Kidney epithelial cell (primary cell): Measurements from ENCODE around the gene TTC9C. TPM values are rescaled to one million over a fixed set of nuclear protein-coding genes. Genes with fewer than 3 reads are reported as not detected.

Source experiments
- DNase-seq: peaks from one replicate; pipeline ENCODE4 v3.0.0-alpha.2; 2010; ENCODE audit warnings: low read depth
- H3K27me3 ChIP-seq: 2 replicates; pipeline ENCODE4 v1.6.0; 2011; ENCODE audit warnings: low read length; ENCODE audit not compliant: control insufficient read depth, insufficient read depth
- H3K36me3 ChIP-seq: 2 replicates; pipeline ENCODE4 v1.5.1; 2011; ENCODE audit warnings: low read length; ENCODE audit not compliant: control insufficient read depth, insufficient read depth
- H3K4me3 ChIP-seq: 2 replicates; pipeline ENCODE4 v1.5.1; 2011; ENCODE audit warnings: low read depth, mild to moderate bottlenecking, control low read depth, low read length
- total RNA-seq: library from RNA; depleted of rRNA; stranded (reverse); fragments of >200 nt; gene quantifications from 2 replicates; pipeline ENCODE4 v1.2.3, GENCODE V29; 2015
- TF ChIP-seq, protein P1 (sequence below): IDR thresholded peaks from 2 replicates; pipeline ENCODE4 v1.5.1; 2011; ENCODE audit warnings: mild to moderate bottlenecking, moderate library complexity, low read length, control low read depth, inconsistent platforms; ENCODE audit not compliant: insufficient read depth, poor library complexity, severe bottlenecking

The TTC9C gene
- total RNA-seq, result 37.5 and 38.6 TPM in 2 replicates

- TF ChIP-seq, protein P1, sequence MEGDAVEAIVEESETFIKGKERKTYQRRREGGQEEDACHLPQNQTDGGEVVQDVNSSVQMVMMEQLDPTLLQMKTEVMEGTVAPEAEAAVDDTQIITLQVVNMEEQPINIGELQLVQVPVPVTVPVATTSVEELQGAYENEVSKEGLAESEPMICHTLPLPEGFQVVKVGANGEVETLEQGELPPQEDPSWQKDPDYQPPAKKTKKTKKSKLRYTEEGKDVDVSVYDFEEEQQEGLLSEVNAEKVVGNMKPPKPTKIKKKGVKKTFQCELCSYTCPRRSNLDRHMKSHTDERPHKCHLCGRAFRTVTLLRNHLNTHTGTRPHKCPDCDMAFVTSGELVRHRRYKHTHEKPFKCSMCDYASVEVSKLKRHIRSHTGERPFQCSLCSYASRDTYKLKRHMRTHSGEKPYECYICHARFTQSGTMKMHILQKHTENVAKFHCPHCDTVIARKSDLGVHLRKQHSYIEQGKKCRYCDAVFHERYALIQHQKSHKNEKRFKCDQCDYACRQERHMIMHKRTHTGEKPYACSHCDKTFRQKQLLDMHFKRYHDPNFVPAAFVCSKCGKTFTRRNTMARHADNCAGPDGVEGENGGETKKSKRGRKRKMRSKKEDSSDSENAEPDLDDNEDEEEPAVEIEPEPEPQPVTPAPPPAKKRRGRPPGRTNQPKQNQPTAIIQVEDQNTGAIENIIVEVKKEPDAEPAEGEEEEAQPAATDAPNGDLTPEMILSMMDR, result no peak
- DNase-seq, result peak; percentile 60
- H3K4me3 ChIP-seq, result peak within 1 kb of the TSS; percentile 96
- no peaks in the 10 kb centered on the region for H3K36me3 ChIP-seq
- no peaks in the 10 kb centered on the region for H3K27me3 ChIP-seq
Measured at GRCh38 chr11:62728171-62728988, at the start of gene TTC9C. TSS of gene TTC9C (plus strand) at chr11:62728486. CDS start at chr11:62728849, 363 bp downstream.

- Histone ChIP-seq H3K27me3 (no peaks in the 10 kb centered on the region), H3K36me3 (peaks cover 3% of the 10 kb centered on the region), H3K4me3 (peak within 1 kb of the TSS; percentile 100)
- no peak for DNase-seq
- TF ChIP-seq, protein P1, result no peak
Measured at GRCh38 chr11:62678770-62679696, 49.3 kb upstream of the TTC9C start, which contains the start of gene UBXN1. TSS of gene UBXN1 (minus strand) at chr11:62679073. CDS start at chr11:62678923, 150 bp downstream.

DNA sequence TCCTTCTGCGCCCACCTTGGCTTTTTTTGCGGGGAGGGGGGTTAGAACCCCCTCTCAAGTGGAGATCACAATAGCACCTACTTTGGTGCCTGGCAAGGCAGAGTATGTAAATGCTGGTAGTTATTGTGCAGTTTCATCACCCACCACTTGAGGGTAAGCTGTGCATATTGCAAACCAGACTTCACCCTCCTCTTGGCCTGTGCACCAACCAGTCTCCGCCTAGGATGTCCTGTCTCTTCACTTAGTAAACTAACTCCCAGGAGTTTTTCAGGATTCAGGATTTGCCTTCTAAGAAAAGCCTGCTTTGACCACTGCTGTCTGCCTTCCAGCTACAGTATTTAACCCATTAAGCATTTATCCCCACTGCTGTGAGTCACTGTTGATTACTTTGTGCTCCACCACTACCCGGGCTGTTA is 47.5 kb upstream of the TTC9C start:
- Histone ChIP-seq H3K4me3 (no peak overlapping the region), H3K36me3 (peaks cover 3% of the 10 kb centered on the region), H3K27me3 (no peaks in the 10 kb centered on the region)
- no peak for DNase-seq
- TF ChIP-seq, protein P1, result peak; percentile 56

DNA sequence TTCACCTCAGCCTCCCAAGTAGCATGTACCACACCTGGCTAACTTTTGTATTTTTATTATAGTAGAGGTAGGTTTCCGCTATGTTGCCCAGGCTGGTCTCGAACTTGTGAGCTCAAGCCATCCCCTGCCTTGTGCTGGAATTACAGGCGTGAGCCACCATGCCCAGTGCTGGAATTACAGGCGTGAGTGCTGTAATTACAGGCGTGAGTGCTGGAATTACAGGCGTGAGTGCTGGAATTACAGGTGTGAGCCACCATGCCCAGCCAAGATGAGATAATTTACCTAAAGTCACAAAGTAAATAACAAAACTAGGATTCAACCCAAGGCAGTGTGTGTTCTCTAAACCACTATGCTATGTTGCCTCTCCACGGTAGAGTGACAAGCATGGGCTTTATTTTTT is 45.8 kb upstream of the TTC9C start:
- TF ChIP-seq, protein P1, result no peak
- Histone ChIP-seq H3K4me3 (no peak overlapping the region), H3K27me3 (no peaks in the 10 kb centered on the region), H3K36me3 (peaks cover 3% of the 10 kb centered on the region)
- no peak for DNase-seq

GRCh38 chr11:62687508-62688396 is 40.5 kb upstream of the TTC9C start:
- no peak for DNase-seq
- H3K27me3 ChIP-seq, result peaks cover 6% of the 10 kb centered on the region
- TF ChIP-seq, protein P1, result no peak
- H3K36me3 ChIP-seq, result no peaks in the 10 kb centered on the region
- H3K4me3 ChIP-seq, result no peak overlapping the region
